Islet of Langerhans (tissue), 1 donor: ENCODE results near the gene ZNF791.
"Not testable (repeated sequence)": the region's sequence is repeated elsewhere in the genome, so short reads cannot be mapped to it uniquely, and the experiment has no call there.

ENCODE experiments used
- FAIRE-seq: peaks from one replicate; lab custom pipeline; 2011; peaks lifted over from hg19 to GRCh38; lab: Jason Lieb, UNC

Gene ZNF791

DNA sequence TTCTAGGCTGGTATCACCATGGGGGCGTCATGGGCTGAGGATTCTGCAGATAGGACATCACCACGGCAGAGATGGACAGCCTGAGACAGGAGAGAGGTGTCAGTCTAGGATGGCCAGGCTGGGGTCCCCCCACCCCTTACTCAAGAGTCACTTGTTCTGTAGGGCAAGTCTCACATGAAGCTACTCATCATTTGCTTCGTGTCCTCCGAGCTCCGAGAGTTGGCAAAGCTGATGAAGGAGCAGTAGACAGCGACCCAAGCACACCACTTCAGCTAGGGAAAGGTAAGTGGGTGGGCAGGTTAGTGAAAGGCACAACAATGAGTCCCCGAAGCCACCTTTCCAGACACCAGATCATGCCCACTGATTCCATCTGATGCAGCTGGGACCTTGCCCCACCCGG is 57.6 kb downstream of the ZNF791 start:
- FAIRE-seq = no peak

DNA sequence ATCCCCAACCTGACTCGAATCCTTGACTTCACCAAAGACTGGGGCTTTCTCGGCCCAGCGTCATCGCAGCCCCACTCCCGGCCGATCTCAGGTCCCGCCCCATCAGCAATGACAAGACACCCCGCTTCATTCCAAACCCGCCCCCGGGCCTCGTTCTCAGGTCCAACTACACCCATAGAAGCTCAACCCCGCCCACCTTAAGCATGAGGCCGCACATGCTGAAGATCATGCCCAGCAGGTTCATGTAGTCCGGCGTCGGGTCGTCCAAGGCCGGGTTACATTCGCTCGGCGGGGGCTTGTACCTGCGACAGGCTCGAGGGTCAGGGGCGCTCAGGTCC is 58.2 kb downstream of the ZNF791 start:
- FAIRE-seq = no peak

DNA sequence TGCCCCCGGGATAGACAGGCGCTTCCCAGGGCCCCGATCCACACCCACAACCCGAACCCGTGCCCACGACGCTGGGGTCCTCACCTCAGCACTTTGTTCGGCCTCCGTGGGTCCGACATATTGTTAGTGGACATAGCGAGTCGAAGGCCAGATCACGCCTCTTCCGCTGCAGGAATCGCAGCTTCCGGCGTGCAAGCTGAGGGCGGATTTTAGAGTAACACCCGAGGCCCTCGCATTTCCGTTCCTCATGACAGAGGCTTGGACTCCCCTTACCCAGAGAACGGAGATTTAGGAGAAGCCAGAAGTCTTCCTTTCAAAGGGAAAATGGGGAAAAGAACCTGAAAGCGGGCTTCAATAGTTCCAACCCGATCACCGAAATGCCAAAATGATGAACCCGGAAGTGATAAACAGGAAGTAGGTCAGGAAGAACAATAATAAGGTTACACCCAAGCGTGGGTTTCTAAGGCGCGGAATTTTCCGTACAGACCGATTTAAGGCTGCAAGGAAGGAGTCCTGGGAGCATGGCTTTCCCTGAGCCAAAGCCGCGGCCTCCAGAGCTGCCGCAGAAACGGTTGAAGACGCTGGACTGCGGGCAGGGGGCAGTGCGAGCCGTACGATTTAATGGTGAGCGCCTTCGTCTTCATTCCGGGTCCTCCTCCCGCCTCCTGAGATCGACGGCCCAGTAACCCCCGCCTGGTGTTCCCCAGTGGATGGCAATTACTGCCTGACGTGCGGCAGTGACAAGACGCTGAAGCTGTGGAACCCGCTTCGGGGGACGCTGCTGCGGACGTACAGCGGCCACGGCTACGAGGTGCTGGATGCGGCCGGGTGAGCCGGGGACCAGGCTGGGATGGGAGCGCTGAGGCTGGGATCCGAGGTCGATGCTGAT is 58.8 kb downstream of the ZNF791 start:
- peak; percentile 56 for FAIRE-seq

DNA sequence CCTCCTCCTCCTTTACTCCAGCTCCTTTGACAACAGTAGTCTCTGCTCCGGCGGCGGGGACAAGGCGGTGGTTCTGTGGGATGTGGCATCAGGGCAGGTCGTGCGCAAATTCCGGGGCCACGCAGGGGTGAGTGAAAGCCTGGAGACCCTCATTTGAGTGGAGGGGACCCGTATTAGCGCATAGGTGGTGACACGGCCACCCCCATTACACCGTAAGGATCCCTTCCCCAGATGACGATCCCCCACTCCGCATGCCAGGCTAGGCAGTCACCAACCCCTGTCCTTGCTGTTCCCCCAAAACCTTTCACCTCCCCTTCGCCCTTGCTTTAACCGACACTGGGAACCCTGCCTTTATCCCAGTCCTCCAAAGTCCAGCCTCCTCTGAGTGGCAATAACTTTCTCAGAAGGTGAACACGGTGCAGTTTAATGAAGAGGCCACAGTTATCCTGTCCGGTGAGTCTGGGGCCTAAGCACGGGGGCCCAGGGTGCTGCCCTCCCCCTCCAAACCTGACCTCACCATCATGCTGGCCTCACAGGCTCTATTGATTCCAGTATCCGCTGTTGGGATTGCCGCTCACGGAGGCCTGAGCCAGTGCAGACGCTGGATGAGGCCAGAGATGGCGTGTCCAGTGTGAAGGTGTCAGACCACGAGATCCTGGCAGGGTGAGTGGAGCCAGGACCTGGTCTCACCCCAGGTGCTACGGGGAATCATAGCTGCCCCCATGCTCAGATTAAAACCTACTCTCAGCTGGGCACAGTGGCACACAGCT is 59.6 kb downstream of the ZNF791 start:
- FAIRE-seq = no peak

DNA sequence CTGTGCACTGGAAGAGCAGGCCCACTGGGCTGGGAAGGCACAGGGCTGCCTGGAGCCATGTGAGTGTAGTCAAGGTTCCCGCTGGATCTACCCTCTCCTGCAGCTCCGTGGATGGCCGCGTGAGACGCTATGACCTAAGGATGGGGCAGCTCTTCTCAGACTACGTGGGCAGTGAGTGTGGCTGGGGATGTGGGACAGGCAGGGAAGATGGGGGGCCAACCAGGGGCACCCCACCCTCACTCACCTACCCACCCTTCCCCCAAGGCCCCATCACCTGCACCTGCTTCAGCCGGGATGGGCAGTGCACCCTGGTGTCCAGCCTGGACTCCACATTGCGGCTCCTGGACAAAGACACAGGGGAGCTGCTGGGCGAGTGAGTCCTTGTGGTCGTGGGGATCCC is 62.0 kb downstream of the ZNF791 start:
- FAIRE-seq = no peak

DNA sequence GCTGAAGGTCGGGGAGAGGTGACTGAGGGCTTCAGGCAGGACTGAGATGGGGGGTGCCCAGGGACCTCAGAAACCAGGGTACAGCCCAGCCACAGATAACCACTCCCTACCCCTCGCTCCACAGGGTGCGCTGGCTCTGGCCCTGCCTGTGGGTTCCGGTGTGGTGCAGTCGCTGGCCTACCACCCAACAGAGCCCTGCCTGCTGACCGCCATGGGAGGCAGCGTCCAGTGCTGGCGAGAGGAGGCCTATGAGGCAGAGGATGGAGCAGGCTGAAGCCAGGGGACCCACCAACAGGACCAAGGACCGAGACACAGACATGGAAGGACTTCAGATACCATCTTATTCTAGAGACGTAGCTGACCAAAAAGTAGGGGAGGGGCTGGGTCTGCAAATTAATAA is 64.7 kb downstream of the ZNF791 start:
- FAIRE-seq = no peak

DNA sequence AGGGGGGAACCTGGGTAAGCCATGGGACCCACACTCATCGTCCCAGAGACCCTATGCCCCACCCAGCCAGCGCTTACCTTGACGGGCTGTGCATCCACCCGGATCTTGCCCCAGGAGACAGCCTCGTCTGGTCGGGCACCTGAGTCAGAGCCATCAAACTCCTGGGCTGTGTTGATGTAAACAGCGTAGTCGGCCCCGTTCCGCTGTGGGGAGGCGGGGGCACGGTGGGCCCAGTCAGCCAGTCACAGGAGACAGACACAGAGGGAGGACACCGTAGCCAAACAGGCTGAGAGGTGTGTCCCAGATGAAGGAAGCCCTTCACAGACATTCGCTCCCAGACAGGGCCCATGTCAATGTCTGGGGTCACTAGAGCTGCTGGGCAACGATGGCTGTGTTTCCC is 65.2 kb downstream of the ZNF791 start:
- FAIRE-seq = no peak

DNA sequence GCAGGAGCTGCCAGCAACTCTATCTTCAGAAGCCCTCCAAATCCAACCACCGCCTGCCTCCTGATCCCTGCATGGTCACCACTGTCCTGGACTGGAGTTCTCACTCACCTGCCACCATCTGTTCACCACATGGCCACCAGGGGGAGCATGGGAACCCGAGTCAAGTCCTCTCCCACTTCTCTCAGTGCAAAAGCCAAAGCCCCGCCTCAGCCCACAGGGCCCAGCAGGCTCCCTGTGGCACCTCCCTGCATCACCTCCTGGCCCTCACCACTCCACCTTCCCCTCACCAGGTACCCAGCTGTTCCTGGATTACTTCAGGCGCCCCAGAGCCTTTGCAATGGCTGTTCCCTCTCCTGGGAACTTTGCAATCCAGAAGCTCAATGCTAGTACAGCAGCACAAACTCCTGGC is 65.7 kb downstream of the ZNF791 start:
- FAIRE-seq = no peak

DNA sequence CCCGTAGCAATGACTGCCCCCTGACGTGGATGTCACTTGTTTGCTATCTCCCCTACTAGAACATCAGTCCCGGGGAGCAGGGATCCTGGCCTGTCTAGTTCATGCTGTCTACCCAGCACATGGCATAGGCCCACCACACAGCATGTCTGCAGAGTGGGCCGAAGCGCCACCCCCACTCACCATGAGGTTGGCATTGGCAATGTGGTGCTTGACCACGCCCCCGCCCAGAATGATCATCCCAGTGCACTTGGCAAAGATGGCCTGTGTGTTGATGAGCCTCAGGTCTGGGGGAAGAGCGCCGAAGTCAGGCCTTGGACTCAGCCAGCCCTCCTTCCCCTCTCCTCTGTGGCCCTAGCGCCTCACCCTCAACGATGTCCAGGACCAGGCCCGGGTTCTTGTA is 66.2 kb downstream of the ZNF791 start:
- no peak for FAIRE-seq

DNA sequence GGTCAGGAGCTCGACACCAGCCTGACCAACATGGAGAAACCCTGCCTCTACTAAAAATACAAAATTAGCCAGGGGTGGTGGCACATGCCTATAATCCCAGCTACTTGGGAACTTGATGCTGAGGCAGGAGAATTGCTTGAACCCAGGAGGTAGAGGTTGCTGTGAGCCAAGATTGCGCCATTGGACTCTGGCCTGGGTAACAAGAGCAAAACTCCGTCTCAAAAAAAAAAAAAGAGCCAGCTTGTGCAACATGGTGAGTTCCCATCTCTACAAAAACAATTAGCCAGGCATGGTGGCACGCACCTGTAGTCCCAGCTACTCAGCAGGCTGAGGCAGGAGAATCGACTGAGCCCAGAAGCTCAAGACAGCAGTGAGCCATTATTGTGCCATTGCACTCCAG is 67.3 kb downstream of the ZNF791 start:
- FAIRE-seq = not testable (repeated sequence)

DNA sequence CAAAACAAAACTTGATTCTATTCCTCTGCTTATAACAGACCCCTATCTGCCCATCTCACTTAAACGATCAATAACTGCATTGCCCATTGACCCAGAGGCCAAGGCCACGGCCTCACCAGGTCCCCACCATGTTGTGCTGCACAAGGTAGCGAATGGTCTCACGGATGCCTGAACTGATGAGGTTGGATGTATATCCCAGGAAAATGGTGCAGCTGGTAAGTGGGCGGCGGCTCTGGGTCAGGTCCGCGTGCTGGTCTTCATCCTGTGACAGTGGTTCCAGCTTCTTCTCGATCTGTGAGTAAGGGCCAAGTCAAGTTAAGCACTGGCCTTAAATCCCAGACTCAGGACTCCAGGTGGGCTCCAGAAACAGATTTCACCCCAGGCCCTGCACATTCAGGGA is 69.3 kb downstream of the ZNF791 start:
- no peak for FAIRE-seq

DNA sequence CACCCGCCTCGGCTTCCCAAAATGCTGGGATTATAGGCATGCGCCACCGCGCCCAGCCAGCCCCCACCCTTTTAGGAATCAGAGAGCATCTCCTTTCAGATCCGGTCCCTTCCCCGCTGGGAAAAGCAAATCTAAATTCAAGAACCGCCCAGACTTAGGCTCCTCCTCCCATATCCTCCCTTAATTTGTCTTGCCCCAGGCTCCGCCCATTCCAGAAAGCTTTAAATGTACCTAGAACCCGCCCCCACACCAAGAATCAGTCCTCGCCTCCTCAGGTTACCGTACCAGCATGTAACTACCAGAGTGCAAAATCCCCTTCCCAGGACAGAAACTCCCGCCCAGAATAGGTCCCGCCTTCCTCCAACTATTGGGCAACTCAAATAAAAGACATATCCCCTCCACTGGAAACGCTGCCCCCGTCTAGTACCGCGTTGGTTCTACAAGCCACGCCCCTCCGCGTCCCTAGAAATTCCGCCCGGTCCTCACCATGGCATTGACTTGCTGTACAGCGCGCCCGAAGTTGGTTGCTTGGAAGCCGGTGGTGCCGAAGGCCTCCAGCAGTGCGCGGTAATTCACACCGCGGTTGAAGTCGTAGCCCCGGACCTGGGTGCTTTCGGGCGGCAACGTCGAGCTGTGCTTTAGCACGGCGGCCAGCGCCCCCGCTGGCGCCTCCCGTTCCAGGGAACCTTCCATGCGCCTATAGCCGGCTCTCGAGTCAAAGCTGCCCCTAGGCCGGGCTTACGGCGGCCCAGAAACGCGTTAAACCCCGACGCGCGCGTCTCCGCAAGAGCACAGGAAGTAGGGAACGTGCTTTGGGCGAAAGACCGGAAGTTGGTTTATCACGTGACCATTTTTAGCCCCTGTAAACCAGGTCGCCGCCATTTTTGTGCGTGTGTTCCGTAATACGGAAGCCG is 70.6 kb downstream of the ZNF791 start, which contains the start of gene DHPS:
Gene DHPS (minus strand): TSS at position 807 of the 914 bp plus-strand sequence. CDS start 114 bp downstream, at position 693.
- FAIRE-seq = peak; percentile 79
